HG03039 (cell line): ENCODE results near the gene FTO.

Source experiments
- ATAC-seq: cut with Tn5 transposase; IDR thresholded peaks from one replicate; pipeline ENCODE4 v1.9.1; 2021; ENCODE audit warnings: mild to moderate bottlenecking, moderate library complexity; ENCODE audit not compliant: unreplicated experiment

FTO gene

GRCh38 chr16:54142787-54143186 lies 438.8 kb downstream of the FTO start:
- ATAC-seq = no peak

DNA sequence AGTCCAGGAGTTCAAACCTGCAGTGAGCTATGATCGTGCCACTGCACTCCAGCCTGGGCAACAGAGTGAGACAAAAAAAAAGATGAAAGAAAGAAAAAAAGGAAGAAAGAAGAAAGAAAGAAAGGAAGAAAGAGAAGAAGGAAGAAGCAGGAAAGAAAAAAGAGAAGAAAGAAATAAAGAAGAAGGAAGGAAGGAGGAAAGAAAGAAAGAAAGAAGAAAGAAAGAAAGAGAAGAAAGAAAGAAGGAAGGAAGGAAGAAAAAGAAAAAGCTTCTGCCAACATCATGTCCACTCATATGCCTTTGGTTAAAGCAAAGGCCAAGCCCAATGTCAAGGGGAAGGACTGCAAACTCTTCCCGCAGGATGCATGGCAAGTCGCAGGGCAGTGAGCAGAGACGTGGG lies 439.5 kb downstream of the FTO start:
- ATAC-seq = no peak

GRCh38 chr16:54143934-54144571 lies 440.1 kb downstream of the FTO start:
- no peak for ATAC-seq

GRCh38 chr16:54144572-54144947 lies 440.6 kb downstream of the FTO start:
- no peak for ATAC-seq

DNA sequence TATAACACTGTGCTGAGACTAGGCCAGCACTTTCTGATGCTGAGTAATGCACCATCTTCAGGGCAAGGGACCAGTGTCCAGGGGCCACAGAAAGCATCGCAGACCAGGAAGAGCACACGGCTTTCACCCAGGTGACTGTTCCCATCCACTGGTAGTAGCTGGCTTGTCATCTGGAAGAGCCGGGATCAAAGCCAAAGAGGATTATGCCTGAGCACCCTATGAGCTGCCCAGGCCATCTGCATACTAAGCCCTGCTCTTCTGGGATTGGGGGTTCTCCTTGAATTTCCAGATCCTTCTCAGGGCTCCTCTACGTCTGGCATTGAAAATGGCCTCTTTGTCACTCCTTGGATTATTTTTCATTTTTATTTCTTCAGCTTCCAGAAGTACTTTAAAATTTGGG lies 441.9 kb downstream of the FTO start:
- ATAC-seq = no peak

GRCh38 chr16:54148974-54149373 lies 445.0 kb downstream of the FTO start:
- ATAC-seq = no peak

GRCh38 chr16:54150861-54151260 lies 446.9 kb downstream of the FTO start:
- ATAC-seq = no peak

DNA sequence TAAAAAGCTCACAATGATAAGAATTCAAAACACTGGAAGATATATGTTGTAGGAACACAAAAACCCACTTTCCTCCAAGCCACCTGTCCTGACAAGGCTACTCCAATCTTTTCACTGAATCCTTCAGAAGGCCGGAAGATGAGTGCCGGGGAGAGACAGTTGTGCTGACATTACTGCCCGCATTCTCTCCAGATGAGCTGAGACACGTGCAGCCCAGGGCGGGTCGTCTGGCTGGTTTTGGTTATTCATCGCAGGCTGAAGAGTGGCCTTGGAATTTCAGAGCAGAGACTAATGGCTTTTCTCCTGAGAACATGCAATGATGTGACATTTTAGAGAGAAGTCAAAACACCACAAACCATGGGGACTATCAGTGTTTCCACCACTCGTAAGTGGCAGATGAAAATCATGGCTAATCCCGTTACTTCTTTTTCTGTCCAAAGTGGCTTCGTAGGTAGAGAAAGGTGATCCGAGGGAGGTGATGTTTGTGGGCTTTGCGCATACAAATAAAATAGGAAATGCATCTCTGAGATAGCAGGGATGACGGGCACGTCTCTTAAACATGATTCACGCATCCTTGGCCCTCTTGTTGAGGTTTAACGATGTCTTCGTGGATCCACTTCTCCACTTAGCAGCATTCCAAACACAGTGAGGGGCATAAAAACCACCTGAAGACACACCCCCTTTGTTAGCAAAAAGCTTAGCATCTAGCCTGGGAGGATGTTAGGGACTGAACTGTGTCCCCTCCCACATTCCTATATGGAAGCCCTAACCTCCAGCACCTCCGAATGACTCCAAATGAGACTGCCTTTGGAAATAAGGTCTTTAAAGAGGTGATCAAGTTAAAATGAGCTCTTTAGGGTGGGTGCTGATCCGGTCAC lies 448.6 kb downstream of the FTO start:
- no peak for ATAC-seq

DNA sequence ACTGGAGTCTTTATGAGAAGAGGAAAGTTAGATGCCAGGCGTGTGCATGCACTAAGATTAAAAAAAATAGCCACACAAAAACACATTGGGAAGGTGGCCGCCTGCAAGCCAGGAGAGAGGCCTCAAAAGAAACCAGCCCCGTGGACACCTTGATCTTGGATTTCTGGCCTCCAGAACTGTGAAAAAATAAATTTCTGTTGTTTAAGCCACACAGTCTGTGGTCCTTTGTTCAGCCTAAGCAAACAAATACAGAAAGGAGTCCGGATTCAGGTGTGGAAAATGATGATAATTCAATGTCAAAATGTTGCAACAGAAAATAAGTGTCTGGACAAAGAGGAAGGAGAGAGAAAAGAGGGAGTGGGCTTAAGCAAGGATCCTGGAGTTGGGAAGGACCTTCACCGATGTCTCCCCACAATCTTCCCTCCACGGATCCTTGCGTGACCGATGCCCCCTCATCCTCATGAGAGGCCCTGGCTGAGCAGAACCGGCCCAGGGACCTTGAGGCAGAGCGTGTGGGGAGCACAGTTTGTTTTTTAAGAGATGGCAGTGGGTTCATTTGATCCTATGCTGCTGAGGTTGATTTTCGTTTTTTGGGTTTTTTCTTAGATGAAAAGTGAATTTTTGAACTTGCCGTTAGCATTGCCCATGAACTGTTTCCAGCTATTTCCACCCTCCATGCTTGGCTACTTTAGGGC lies 449.4 kb downstream of the FTO start:
- no peak for ATAC-seq

- no peak for ATAC-seq
Observed at GRCh38 chr16:54156349-54156748, 452.4 kb downstream of the FTO start.

DNA sequence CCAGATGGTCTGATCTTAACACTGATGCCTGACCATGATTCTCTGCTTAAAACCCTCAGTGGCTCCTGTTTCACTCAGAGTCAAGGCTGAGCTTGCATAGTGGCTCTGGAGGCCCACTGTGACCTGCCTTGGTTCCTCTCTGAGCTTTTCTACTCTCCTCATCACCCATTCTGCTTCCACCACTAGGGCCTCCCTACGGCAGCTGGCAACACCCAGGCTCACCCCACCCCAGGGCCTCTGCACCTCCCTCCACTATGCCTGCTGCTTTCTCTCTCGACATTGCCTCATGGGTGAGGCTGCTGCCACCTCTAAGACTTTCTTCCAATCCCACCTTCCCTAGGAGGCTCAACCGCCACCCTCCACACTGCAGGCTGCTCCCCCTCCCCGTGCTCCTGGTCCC lies 455.0 kb downstream of the FTO start:
- no peak for ATAC-seq

- ATAC-seq = no peak
Observed at GRCh38 chr16:54159490-54160080, 455.6 kb downstream of the FTO start.

- no peak for ATAC-seq
Observed at GRCh38 chr16:54160252-54160860, 456.4 kb downstream of the FTO start.

DNA sequence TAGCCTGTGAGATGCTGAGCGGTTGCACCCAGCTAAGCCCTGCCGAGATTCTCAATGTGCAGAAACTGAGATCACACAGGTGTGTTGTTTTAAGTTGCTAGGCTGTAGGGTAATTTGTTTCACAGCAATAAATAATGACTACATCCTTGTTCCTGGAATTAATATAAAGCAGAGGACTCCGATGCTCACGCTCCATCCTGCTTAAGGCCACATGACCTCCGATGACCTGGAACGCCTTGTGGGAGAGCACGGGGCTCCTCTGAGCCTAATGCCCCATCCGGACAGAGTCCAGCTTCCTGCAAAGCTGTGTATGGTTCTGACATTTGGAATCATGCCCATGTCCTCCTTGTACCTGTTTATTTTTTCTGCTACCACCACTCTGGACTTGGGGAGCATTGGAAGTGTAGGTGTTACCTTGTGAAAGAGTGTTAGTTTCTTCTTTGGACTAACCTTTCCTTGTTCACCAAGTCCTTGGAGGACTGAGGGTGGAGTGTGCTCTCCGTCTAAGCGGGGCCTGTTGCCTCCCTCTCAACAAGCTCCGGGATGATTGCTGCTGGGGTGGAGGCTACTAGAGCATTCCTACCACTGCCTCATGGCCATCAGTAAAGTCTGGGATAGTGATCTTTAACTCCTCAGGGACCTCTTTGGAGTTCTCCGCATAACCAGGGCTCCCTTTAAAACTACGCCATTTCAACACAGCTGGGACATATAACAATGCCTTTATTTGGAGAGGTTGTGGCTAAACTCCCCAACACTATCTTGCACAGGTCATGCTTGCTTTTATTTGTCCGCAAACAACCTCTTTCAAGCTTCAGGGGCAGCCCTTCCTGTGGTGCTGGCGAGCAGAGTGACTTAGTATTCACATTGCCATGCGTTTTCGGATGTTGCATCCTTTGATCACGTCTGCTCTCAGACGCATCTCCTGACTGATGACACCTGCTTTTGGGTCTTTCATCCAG lies 457.3 kb downstream of the FTO start:
- no peak for ATAC-seq

GRCh38 chr16:54163197-54163843 lies 459.4 kb downstream of the FTO start:
- ATAC-seq = no peak

DNA sequence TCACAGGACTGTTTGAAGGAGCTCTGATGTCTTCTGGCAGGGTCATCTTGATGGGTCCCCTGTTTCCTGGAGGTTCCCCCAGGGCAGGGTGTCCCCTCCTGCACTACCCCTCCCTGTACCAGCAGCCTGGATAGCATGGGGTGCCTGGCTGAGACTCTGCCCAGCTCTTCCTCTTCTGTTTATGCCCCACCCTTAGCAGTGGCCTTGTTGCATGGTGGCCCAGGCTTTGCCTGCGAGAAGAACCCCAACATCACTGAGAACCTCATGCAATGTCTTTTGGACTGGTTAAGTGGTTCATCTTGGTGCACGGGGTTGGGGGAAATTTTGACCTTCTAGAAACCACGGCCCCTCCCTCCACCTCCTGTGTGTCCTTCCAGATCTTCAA lies 460.8 kb downstream of the FTO start:
- no peak for ATAC-seq

GRCh38 chr16:54165174-54165911 lies 461.4 kb downstream of the FTO start:
- ATAC-seq = no peak

DNA sequence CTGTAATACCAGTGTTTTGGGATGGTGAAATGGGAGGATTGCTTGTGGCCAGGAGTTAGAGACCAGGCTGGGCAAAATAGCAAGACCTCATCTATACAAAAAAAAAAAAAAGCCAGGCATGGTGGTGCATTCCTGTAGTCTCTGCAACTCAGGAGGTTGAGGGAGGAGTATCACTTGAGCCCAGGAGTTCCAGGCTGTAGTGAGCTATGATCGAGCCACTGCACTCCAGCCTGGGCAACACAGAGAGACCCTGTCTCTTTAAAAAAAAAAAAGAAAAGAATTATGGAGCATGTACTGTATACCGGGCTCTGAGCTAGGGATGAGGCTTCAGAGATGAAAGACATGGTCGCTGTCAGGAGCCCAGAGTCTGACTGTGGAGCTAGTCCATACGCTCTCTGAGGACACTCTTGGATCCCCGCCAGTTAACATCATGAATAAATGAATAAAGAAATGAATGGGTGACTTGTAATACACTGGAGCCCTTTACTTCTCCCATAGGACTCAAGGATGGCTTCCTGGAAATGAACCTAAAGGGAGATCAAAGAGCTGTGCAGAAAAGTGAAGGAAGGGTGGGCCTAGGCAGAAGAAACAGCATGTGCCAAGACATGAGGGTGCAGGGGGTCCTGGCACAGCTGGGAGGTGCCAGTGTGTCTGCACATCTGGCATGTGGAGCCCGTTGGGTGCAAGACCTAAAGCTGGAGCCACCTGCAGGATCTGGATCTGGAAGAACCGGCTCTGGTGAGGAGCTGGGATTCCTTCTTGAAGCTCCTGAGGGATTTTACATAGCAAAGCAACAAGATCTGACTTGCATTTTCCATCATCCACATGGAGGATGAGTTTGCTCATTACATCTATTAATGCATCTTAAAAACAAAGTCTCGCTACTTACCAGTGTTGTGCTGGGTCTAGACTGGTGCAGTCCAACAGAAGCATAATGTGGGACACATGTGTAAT lies 462.2 kb downstream of the FTO start:
- no peak for ATAC-seq
